CD4-positive, alpha-beta T cell (primary cell): ENCODE results near the gene SP2. TPM values are rescaled to one million over a fixed set of nuclear protein-coding genes. Genes with fewer than 3 reads are reported as not detected.

Experiments
- ATAC-seq: fragments of 200-7000 bp; cut with Tn5 transposase; one replicate; pipeline ENCODE4 v1.10.0; 2022; ENCODE audit warnings: mild to moderate bottlenecking; ENCODE audit not compliant: poor library complexity
- CTCF ChIA-PET: fragments of 350-600 bp; sonication (Branson Sonifier 250); formaldehyde crosslinking; loops from one replicate; lab custom pipeline; 2021; ENCODE audit warnings: antibody characterized with exemption, inconsistent platforms; lab: Charles Lee
- POLR2A ChIA-PET: fragments of 350-600 bp; sonication (Branson Sonifier 250); formaldehyde crosslinking; loops from one replicate; lab custom pipeline; 2021; ENCODE audit warnings: antibody characterized with exemption, inconsistent platforms; lab: Charles Lee
- DNase-seq, 14 experiments: peaks; one replicate each; pipeline ENCODE4 v3.0.0-alpha.2; 2013 to 2020; ENCODE audit warnings: mixed read lengths in 2 of 14
- H3K27ac ChIP-seq, 2 donors: one replicate each; pipeline versions ENCODE4 v1.5.1 to v1.7.0; 2013; ENCODE audit warnings: low read length in 2 of 2, low read depth in 1 of 2, mild to moderate bottlenecking in 1 of 2
- H3K27me3 ChIP-seq, 2 experiments: 1 replicate in 1 of 2; 2 replicates in 1 of 2; pipeline versions ENCODE4 v1.6.1 to v1.7.0; 2013; ENCODE audit warnings: low read length in 2 of 2, control low read depth in 1 of 2, mild to moderate bottlenecking in 1 of 2, moderate library complexity in 1 of 2; ENCODE audit not compliant: insufficient read depth in 2 of 2, control insufficient read depth in 1 of 2
- H3K36me3 ChIP-seq: one replicate; pipeline ENCODE4 v1.6.1; 2013; ENCODE audit warnings: low read length, control low read depth; ENCODE audit not compliant: insufficient read depth
- H3K4me1 ChIP-seq: one replicate; pipeline ENCODE4 v1.6.1; 2013; ENCODE audit warnings: low read length, control low read depth; ENCODE audit not compliant: insufficient read depth
- H3K4me3 ChIP-seq: one replicate; pipeline ENCODE4 v1.5.1; 2013; ENCODE audit warnings: mild to moderate bottlenecking, low read length, moderate library complexity
- H3K9me3 ChIP-seq, 2 experiments: 1 replicate in 1 of 2; 2 replicates in 1 of 2; pipeline versions ENCODE4 v1.6.1 to v1.7.0; 2013; ENCODE audit warnings: low read length in 2 of 2, mild to moderate bottlenecking in 2 of 2, control low read depth in 1 of 2, moderate library complexity in 1 of 2; ENCODE audit not compliant: control insufficient read depth in 1 of 2, insufficient read depth in 1 of 2
- H3K27ac Mint-ChIP-seq: one replicate; pipeline ENCODE4 v1.8.0; 2020; ENCODE audit warnings: mixed read lengths
- H3K27me3 Mint-ChIP-seq: one replicate; pipeline ENCODE4 v1.8.0; 2021; ENCODE audit warnings: mixed read lengths
- H3K36me3 Mint-ChIP-seq: one replicate; pipeline ENCODE4 v1.8.0; 2021; ENCODE audit warnings: low read depth, mixed read lengths
- H3K4me1 Mint-ChIP-seq: one replicate; pipeline ENCODE4 v1.8.0; 2021; ENCODE audit warnings: low read depth, mixed read lengths
- H3K4me3 Mint-ChIP-seq: one replicate; pipeline ENCODE4 v1.8.0; 2020; ENCODE audit warnings: mild to moderate bottlenecking, mixed read lengths
- H3K9me3 Mint-ChIP-seq: one replicate; pipeline ENCODE4 v1.8.0; 2020; ENCODE audit warnings: mixed read lengths
- CTCF ChIP-seq: fragments of 200-600 bp; IDR thresholded peaks from one replicate; pipeline ENCODE4 v1.8.0; 2022; ENCODE audit warnings: antibody characterized with exemption, mild to moderate bottlenecking
- intact Hi-C, 2 experiments: fragments of 100-400 bp; cut with DNase I in 1 of 2; cut with micrococcal nuclease in 1 of 2; formaldehyde crosslinking; loops; one replicate each; pipeline versions ENCODE4 v1.15.1 to v1.9.0; 2023 to 2025; cut with DNase I, micrococcal nuclease
- total RNA-seq, 174 experiments: library from RNA in 2 of 174; stranded (reverse) in 2 of 174; gene quantifications; one replicate each; pipeline ENCODE4 v1.2.3 and lab custom pipeline; 2021 to 2026

Gene SP2
- total RNA-seq, 2 experiments from 2014 or later: 19.9 to 21.5 TPM

GRCh38 chr17:47896672-47897490, 845 bp downstream of the SP2 start:
- Histone ChIP-seq H3K9me3 (no peaks in the 10 kb centered on the region), H3K4me3 (peak overlapping the region; percentile 96), H3K27me3 (no peaks in the 10 kb centered on the region), H3K36me3 (peaks cover 36% of the 10 kb centered on the region), H3K4me1 (peaks cover 38% of the 10 kb centered on the region), H3K27ac (peak overlapping the region; percentile 95 to 98)
- H3K36me3 Mint-ChIP-seq: peaks cover 58% of the 10 kb centered on the region
- peak overlapping the region; percentile 96 for H3K4me3 Mint-ChIP-seq
- no peaks in the 10 kb centered on the region for H3K27me3 Mint-ChIP-seq
- ChIA-PET POLR2A (interaction anchor here (0.7 to 2.1 kb wide), 6 partner anchors 11 to 74 kb away, joined by 3 to 7 read pairs (median 6); partner anchors contain the start of genes CDK5RAP3 and SCRN2), CTCF (interaction anchor here (1.1 kb wide), 1 partner anchor 54 kb away, joined by 3 read pairs; no protein-coding TSS in a partner anchor)
- intact Hi-C loops: loop anchor here (1.0 to 5.0 kb wide), 4 partner anchors 44 to 245 kb away; partner anchors contain the start of genes PNPO (in 1 of the 2) and SNX11 (in 1 of the 2)
- ATAC-seq (no peak), DNase-seq (no peak)
- no peak for TF ChIP-seq CTCF
- H3K9me3 Mint-ChIP-seq: no peaks in the 10 kb centered on the region
- peak overlapping the region; percentile 94 for H3K27ac Mint-ChIP-seq
- peaks cover 57% of the 10 kb centered on the region for H3K4me1 Mint-ChIP-seq

- CTCF ChIA-PET: interaction anchor here (1.1 kb wide), 1 partner anchor 55 kb away, joined by 3 read pairs; no protein-coding TSS in a partner anchor
- H3K9me3 ChIP-seq: no peaks in the 10 kb centered on the region
- H3K27ac Mint-ChIP-seq: peak overlapping the region; percentile 94
- DNase-seq: no peak
- intact Hi-C loops: loop anchor here in 1 of 2 experiments (2.0 to 5.0 kb wide), 3 partner anchors 43 to 245 kb away; partner anchors contain the start of genes PNPO and SNX11
- no peaks in the 10 kb centered on the region for H3K9me3 Mint-ChIP-seq
- no peak overlapping the region for H3K4me3 ChIP-seq
- H3K36me3 ChIP-seq: peaks cover 39% of the 10 kb centered on the region
- H3K36me3 Mint-ChIP-seq: peaks cover 65% of the 10 kb centered on the region
- H3K27me3 Mint-ChIP-seq: no peaks in the 10 kb centered on the region
- H3K4me1 Mint-ChIP-seq: peaks cover 63% of the 10 kb centered on the region
- ATAC-seq: no peak
- no peak overlapping the region for H3K27ac ChIP-seq
- H3K4me1 ChIP-seq: peaks cover 38% of the 10 kb centered on the region
- H3K27me3 ChIP-seq: no peaks in the 10 kb centered on the region
- H3K4me3 Mint-ChIP-seq: peak overlapping the region; percentile 96
- POLR2A ChIA-PET: interaction anchor here (1.1 to 1.3 kb wide), 2 partner anchors 11 to 56 kb away, joined by 3 to 6 read pairs; partner anchors contain the start of gene SCRN2
- no peak for TF ChIP-seq CTCF
These were observed 1.5 kb downstream of the SP2 start for GRCh38 chr17:47897561-47897960.

- no peak for ATAC-seq
- intact Hi-C loops: loop anchor here in 1 of 2 experiments (5.0 kb wide), 2 partner anchors 209 to 246 kb away; partner anchors contain the start of gene SNX11
- Mint-ChIP-seq H3K4me3 (peak overlapping the region; percentile 96), H3K9me3 (no peaks in the 10 kb centered on the region), H3K36me3 (peaks cover 70% of the 10 kb centered on the region), H3K27me3 (no peaks in the 10 kb centered on the region), H3K27ac (no peak overlapping the region), H3K4me1 (peaks cover 68% of the 10 kb centered on the region)
- CTCF ChIA-PET: no interaction called here
- TF ChIP-seq CTCF: no peak
- Histone ChIP-seq H3K9me3 (no peaks in the 10 kb centered on the region), H3K27ac (no peak overlapping the region), H3K27me3 (no peaks in the 10 kb centered on the region), H3K4me1 (peaks cover 38% of the 10 kb centered on the region), H3K4me3 (no peak overlapping the region), H3K36me3 (peaks cover 39% of the 10 kb centered on the region)
- POLR2A ChIA-PET: no interaction called here
- DNase-seq: no peak
These were observed 2.2 kb downstream of the SP2 start for GRCh38 chr17:47898241-47898640.
